ENCODE measurements around the gene LIN37.

LIN37 gene

GRCh38 chr19:35731353-35731752, 17.0 kb upstream of the LIN37 start:
- H3K36me3 ChIP-seq (ENCODE audit: control insufficient read depth, low read depth, low read length): peaks cover 72% of the 10 kb centered on the region
- no peaks in the 10 kb centered on the region for H3K9me3 ChIP-seq (ENCODE audit: control insufficient read depth, low read depth, low read length)
- H3K9ac ChIP-seq (ENCODE audit: low read length): no peak overlapping the region
- no peak overlapping the region for H3K4me3 ChIP-seq (ENCODE audit: low read length)
- H3K4me1 ChIP-seq (ENCODE audit: control insufficient read depth, low read depth, low read length): no peaks in the 10 kb centered on the region
- no peak overlapping the region for H3K27ac ChIP-seq (ENCODE audit: low read length)
- H3K27me3 ChIP-seq (ENCODE audit: control insufficient read depth, insufficient read depth, low read length): no peaks in the 10 kb centered on the region

- H3K36me3 ChIP-seq (ENCODE audit: control insufficient read depth, low read depth, low read length): peaks cover 73% of the 10 kb centered on the region
- no peaks in the 10 kb centered on the region for H3K27me3 ChIP-seq (ENCODE audit: control insufficient read depth, insufficient read depth, low read length)
- no peak overlapping the region for H3K4me3 ChIP-seq (ENCODE audit: low read length)
- H3K9me3 ChIP-seq (ENCODE audit: control insufficient read depth, low read depth, low read length): no peaks in the 10 kb centered on the region
- no peak overlapping the region for H3K27ac ChIP-seq (ENCODE audit: low read length)
- H3K4me1 ChIP-seq (ENCODE audit: control insufficient read depth, low read depth, low read length): no peaks in the 10 kb centered on the region
- H3K9ac ChIP-seq (ENCODE audit: low read length): no peak overlapping the region
Measured at GRCh38 chr19:35731779-35732405, 16.5 kb upstream of the LIN37 start.

- no peaks in the 10 kb centered on the region for H3K9me3 ChIP-seq (ENCODE audit: control insufficient read depth, low read depth, low read length)
- peaks cover 68% of the 10 kb centered on the region for H3K36me3 ChIP-seq (ENCODE audit: control insufficient read depth, low read depth, low read length)
- H3K27me3 ChIP-seq (ENCODE audit: control insufficient read depth, insufficient read depth, low read length): no peaks in the 10 kb centered on the region
- no peak overlapping the region for H3K9ac ChIP-seq (ENCODE audit: low read length)
- no peak overlapping the region for H3K4me3 ChIP-seq (ENCODE audit: low read length)
- no peak overlapping the region for H3K27ac ChIP-seq (ENCODE audit: low read length)
- H3K4me1 ChIP-seq (ENCODE audit: control insufficient read depth, low read depth, low read length): no peaks in the 10 kb centered on the region
Measured at GRCh38 chr19:35732540-35733179, 15.7 kb upstream of the LIN37 start.

- Histone ChIP-seq H3K36me3 (ENCODE audit: control insufficient read depth, low read depth, low read length) (peaks cover 70% of the 10 kb centered on the region), H3K27ac (ENCODE audit: low read length) (no peak overlapping the region)
Measured at GRCh38 chr19:35733180-35734125, 14.9 kb upstream of the LIN37 start.

GRCh38 chr19:35734273-35734672, 14.1 kb upstream of the LIN37 start:
- H3K9me3 ChIP-seq (ENCODE audit: control insufficient read depth, low read depth, low read length): no peaks in the 10 kb centered on the region
- no peaks in the 10 kb centered on the region for H3K4me1 ChIP-seq (ENCODE audit: control insufficient read depth, low read depth, low read length)
- H3K27me3 ChIP-seq (ENCODE audit: control insufficient read depth, insufficient read depth, low read length): no peaks in the 10 kb centered on the region
- H3K4me3 ChIP-seq (ENCODE audit: low read length): no peak overlapping the region
- H3K36me3 ChIP-seq (ENCODE audit: control insufficient read depth, low read depth, low read length): peaks cover 66% of the 10 kb centered on the region
- H3K27ac ChIP-seq (ENCODE audit: low read length): no peak overlapping the region
- H3K9ac ChIP-seq (ENCODE audit: low read length): no peak overlapping the region

More at GRCh38 chr19:35733180-35734125, 14.9 kb upstream of the LIN37 start:
- Histone ChIP-seq H3K4me3 (ENCODE audit: low read length) (no peak overlapping the region), H3K4me1 (ENCODE audit: control insufficient read depth, low read depth, low read length) (no peaks in the 10 kb centered on the region), H3K9me3 (ENCODE audit: control insufficient read depth, low read depth, low read length) (no peaks in the 10 kb centered on the region), H3K27me3 (ENCODE audit: control insufficient read depth, insufficient read depth, low read length) (no peaks in the 10 kb centered on the region), H3K9ac (ENCODE audit: low read length) (no peak overlapping the region)

GRCh38 chr19:35734889-35735288, 13.5 kb upstream of the LIN37 start:
- H3K9me3 ChIP-seq (ENCODE audit: control insufficient read depth, low read depth, low read length): no peaks in the 10 kb centered on the region
- H3K27me3 ChIP-seq (ENCODE audit: control insufficient read depth, insufficient read depth, low read length): no peaks in the 10 kb centered on the region
- H3K9ac ChIP-seq (ENCODE audit: low read length): no peak overlapping the region
- no peak overlapping the region for H3K4me3 ChIP-seq (ENCODE audit: low read length)
- peaks cover 60% of the 10 kb centered on the region for H3K36me3 ChIP-seq (ENCODE audit: control insufficient read depth, low read depth, low read length)
- H3K4me1 ChIP-seq (ENCODE audit: control insufficient read depth, low read depth, low read length): no peaks in the 10 kb centered on the region
- H3K27ac ChIP-seq (ENCODE audit: low read length): no peak overlapping the region

GRCh38 chr19:35736913-35737886, 11.2 kb upstream of the LIN37 start:
- Histone ChIP-seq H3K4me3 (ENCODE audit: low read length) (no peak overlapping the region), H3K36me3 (ENCODE audit: control insufficient read depth, low read depth, low read length) (peaks cover 37% of the 10 kb centered on the region), H3K4me1 (ENCODE audit: control insufficient read depth, low read depth, low read length) (no peaks in the 10 kb centered on the region), H3K9me3 (ENCODE audit: control insufficient read depth, low read depth, low read length) (no peaks in the 10 kb centered on the region), H3K9ac (ENCODE audit: low read length) (no peak overlapping the region), H3K27ac (ENCODE audit: low read length) (no peak overlapping the region), H3K27me3 (ENCODE audit: control insufficient read depth, insufficient read depth, low read length) (no peaks in the 10 kb centered on the region)

GRCh38 chr19:35738021-35738886, 10.1 kb upstream of the LIN37 start:
- Histone ChIP-seq H3K4me3 (ENCODE audit: low read length) (no peak overlapping the region), H3K9ac (ENCODE audit: low read length) (no peak overlapping the region), H3K9me3 (ENCODE audit: control insufficient read depth, low read depth, low read length) (no peaks in the 10 kb centered on the region), H3K27me3 (ENCODE audit: control insufficient read depth, insufficient read depth, low read length) (no peaks in the 10 kb centered on the region), H3K36me3 (ENCODE audit: control insufficient read depth, low read depth, low read length) (peaks cover 32% of the 10 kb centered on the region), H3K27ac (ENCODE audit: low read length) (no peak overlapping the region), H3K4me1 (ENCODE audit: control insufficient read depth, low read depth, low read length) (no peaks in the 10 kb centered on the region)

GRCh38 chr19:35738887-35739229, 9.5 kb upstream of the LIN37 start:
- Histone ChIP-seq H3K9ac (ENCODE audit: low read length) (no peak overlapping the region), H3K27me3 (ENCODE audit: control insufficient read depth, insufficient read depth, low read length) (no peaks in the 10 kb centered on the region), H3K4me1 (ENCODE audit: control insufficient read depth, low read depth, low read length) (no peaks in the 10 kb centered on the region), H3K27ac (ENCODE audit: low read length) (no peak overlapping the region), H3K36me3 (ENCODE audit: control insufficient read depth, low read depth, low read length) (peaks cover 27% of the 10 kb centered on the region), H3K9me3 (ENCODE audit: control insufficient read depth, low read depth, low read length) (no peaks in the 10 kb centered on the region), H3K4me3 (ENCODE audit: low read length) (no peak overlapping the region)

GRCh38 chr19:35739275-35740107, 8.9 kb upstream of the LIN37 start:
- peaks cover 4% of the 10 kb centered on the region for H3K4me1 ChIP-seq (ENCODE audit: control insufficient read depth, low read depth, low read length)
- H3K4me3 ChIP-seq (ENCODE audit: low read length): peak overlapping the region; percentile 58
- peaks cover 22% of the 10 kb centered on the region for H3K36me3 ChIP-seq (ENCODE audit: control insufficient read depth, low read depth, low read length)
- no peak overlapping the region for H3K27ac ChIP-seq (ENCODE audit: low read length)
- peak overlapping the region; percentile 6 for H3K9ac ChIP-seq (ENCODE audit: low read length)
- H3K9me3 ChIP-seq (ENCODE audit: control insufficient read depth, low read depth, low read length): no peaks in the 10 kb centered on the region
- H3K27me3 ChIP-seq (ENCODE audit: control insufficient read depth, insufficient read depth, low read length): no peaks in the 10 kb centered on the region
